Measurements from ENCODE around the gene PACRG.

- TF ChIP-seq POLR2AphosphoS5 (IDR thresholded peaks at IDR 0.05) (no peak), POLR2A (IDR thresholded peaks at IDR 0.05) (no peak)
These were observed 371.9 kb downstream of the PACRG start for GRCh38 chr6:163099621-163100171.

Data from stomach (tissue), 4 donors.